22Rv1 (cell line): Measurements from ENCODE around the gene ISYNA1.

ENCODE experiments used
- H3K27ac ChIP-seq: fragments of 450-650 bp; 2 replicates; pipeline ENCODE4 v1.5.1; 2017
- ZFX ChIP-seq: fragments of 450-650 bp; IDR thresholded peaks from 2 replicates; pipeline ENCODE4 v1.6.1; 2017; ENCODE audit warnings: antibody characterized with exemption, borderline replicate concordance
- TF ChIP-seq, protein P1 (sequence below): fragments of 450-650 bp; IDR thresholded peaks from 2 replicates; pipeline ENCODE4 v1.5.1; 2017; ENCODE audit warnings: mild to moderate bottlenecking

Gene ISYNA1

DNA sequence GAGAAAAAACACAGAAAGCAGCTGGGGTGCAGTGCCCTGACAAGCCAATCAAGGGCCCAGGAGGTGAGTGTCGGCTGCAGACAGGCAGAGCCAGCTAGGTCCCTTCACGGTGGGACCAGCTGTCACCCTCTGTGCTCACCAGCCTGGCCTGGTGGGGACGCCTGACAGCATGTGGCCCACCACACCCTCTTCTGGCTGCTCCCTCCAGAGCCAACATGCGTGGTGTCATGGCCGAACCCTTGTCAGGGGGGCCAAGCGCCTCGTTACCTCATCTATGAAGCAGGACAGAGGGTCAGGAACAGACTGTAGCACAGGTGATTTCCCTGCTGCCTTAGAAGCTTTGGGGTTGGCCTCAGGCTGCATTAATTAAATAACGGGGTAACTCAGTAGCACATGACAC lies 40.0 kb upstream of the ISYNA1 start:
- TF ChIP-seq ZFX = no peak
- TF ChIP-seq, protein P1, sequence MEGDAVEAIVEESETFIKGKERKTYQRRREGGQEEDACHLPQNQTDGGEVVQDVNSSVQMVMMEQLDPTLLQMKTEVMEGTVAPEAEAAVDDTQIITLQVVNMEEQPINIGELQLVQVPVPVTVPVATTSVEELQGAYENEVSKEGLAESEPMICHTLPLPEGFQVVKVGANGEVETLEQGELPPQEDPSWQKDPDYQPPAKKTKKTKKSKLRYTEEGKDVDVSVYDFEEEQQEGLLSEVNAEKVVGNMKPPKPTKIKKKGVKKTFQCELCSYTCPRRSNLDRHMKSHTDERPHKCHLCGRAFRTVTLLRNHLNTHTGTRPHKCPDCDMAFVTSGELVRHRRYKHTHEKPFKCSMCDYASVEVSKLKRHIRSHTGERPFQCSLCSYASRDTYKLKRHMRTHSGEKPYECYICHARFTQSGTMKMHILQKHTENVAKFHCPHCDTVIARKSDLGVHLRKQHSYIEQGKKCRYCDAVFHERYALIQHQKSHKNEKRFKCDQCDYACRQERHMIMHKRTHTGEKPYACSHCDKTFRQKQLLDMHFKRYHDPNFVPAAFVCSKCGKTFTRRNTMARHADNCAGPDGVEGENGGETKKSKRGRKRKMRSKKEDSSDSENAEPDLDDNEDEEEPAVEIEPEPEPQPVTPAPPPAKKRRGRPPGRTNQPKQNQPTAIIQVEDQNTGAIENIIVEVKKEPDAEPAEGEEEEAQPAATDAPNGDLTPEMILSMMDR = no peak
- no peak overlapping the region for H3K27ac ChIP-seq

DNA sequence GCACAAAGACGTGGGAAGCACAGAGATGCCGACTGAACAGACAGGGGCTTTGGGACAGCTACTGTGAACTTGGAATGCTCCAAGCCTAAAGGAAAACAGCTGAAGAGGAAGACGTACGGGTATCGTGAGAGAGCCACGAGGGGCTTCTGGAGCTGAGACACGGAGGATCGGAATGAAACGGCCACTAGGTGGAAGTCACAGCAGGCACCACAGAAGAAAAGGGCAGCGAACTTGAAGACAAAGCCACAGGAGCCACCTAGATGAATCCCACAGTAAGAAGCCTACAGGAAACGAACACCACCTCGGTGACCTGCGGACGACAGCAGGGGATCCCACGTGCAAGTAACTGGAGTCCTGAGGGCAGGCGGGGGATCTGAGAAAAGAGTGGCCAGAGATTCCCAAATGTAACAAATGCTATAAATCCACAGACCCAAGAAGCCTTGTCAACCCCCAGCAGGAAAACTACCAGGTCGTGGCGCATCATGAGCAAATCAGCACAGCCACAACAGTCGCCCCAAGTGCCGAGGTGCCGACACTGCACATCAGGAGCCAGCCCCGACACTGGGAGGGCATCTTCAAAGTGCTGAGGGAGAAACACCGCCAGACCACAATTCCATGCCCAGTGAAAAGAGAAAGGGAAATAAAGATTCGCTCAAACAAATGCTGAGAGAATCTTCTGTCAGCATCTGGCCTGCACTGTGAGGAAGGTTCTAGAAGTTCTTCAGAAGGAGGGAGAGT lies 39.3 kb upstream of the ISYNA1 start:
- H3K27ac ChIP-seq = no peak overlapping the region

DNA sequence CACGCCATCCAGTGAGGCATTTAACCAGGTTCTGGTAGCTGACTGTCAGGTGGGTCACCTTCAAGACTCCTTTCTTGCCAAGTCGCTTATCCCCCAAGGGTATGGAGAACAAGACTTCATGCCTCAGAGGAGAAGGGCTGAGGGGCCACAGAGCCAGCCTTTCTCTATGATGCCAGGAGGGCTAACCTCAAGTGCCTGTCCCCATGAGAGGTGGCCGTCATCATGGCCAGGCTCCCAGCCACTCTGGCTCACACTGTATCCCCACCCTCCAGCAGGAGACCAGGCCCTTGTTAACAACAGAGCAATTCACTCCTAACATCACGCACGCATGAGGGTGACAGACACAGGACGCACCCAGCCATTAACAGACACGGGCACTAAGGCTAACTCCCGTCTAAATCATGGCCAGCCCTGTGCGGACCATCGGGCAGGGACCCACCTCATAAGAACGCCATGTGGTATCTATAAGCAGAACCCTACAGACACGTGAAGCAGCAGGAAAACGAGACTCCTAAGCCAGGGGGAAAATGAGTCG lies 38.6 kb upstream of the ISYNA1 start:
- TF ChIP-seq, protein P1 = no peak
- no peak overlapping the region for H3K27ac ChIP-seq

More for the DNA sequence above, 39.3 kb upstream of the ISYNA1 start:
- no peak for TF ChIP-seq ZFX
- TF ChIP-seq, protein P1 = 0 out of 2 replicates have a peak, but pooled peaks have one; percentile 4

GRCh38 chr19:18475762-18476331 lies 37.9 kb upstream of the ISYNA1 start:
- no peak overlapping the region for H3K27ac ChIP-seq
- TF ChIP-seq ZFX = no peak
- TF ChIP-seq, protein P1 = no peak

GRCh38 chr19:18475004-18475453 lies 37.1 kb upstream of the ISYNA1 start:
- TF ChIP-seq, protein P1 = no peak
- TF ChIP-seq ZFX = no peak
- H3K27ac ChIP-seq = no peak overlapping the region

DNA sequence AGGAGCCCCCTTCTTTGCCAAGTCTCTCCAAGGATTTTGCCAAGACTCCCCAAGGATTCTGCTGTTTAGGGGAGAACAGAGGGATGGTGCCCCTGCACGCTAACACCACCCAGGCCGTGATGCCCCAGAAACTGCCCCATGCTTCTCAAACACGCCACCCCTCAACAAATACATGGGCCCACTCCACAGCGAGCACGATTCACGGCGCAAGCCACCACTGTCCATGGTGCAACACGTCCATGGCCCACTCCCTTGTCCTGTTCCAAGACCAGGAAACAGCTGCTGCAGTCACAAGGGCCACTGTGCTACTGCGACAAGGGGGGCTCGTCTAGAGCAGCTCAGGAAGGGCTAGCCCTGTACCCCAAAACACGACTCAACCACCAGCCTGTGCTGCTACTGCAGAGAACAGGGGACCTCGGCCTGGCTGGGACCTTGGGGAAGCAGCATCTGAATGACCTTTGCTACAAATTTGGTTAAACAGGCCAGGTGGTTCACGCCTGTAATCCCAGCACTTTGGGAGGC lies 36.5 kb upstream of the ISYNA1 start:
- TF ChIP-seq, protein P1 = no peak
- TF ChIP-seq ZFX = no peak
- H3K27ac ChIP-seq = no peak overlapping the region

GRCh38 chr19:18473706-18474087 lies 35.8 kb upstream of the ISYNA1 start:
- TF ChIP-seq, protein P1 = no peak
- TF ChIP-seq ZFX = no peak
- no peak overlapping the region for H3K27ac ChIP-seq
